Measurements from ENCODE around the gene TMEM108.
"Not testable (repeated sequence)": the region's sequence is repeated elsewhere in the genome, so short reads cannot be mapped to it uniquely, and the experiment has no call there.

TMEM108 gene

GRCh38 chr3:133038089-133038730 lies at the start of gene TMEM108:
Gene TMEM108 (plus strand): TSS chr3:133038391.
- Mint-ChIP-seq H3K27ac (no peak within 1 kb of the TSS), H3K4me3 (peak within 1 kb of the TSS; percentile 36), H3K36me3 (ENCODE audit: low read depth) (no peaks in the 10 kb centered on the region), H3K9me3 (no peaks in the 10 kb centered on the region), H3K27me3 (peaks cover 58% of the 10 kb centered on the region), H3K4me1 (ENCODE audit: low read depth) (peaks cover 4% of the 10 kb centered on the region)

DNA sequence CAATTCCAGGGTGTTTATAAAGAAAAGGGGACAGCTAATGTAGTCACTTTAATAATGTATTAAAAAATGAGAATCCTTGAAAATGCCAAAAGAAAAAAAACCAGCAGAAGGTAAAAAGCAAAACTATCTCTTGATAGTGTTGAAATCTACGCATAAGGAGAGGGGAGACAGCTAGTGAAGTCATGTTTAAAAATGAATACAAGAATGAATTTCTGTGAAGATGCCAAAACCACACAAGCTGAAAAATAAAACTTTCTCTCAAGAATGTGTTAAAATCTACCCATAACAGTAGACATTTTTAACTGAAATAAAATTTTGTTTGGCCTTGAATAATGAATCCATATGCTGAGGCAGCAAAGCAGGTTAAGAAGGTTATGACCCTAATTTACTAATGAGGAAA lies 42.2 kb upstream of the TMEM108 start:
- Mint-ChIP-seq H3K36me3 (ENCODE audit: low read depth) (no peaks in the 10 kb centered on the region), H3K9me3 (no peaks in the 10 kb centered on the region), H3K4me3 (no peak overlapping the region), H3K27ac (no peak overlapping the region), H3K4me1 (ENCODE audit: low read depth) (no peaks in the 10 kb centered on the region), H3K27me3 (no peaks in the 10 kb centered on the region)

GRCh38 chr3:132997404-132998185 lies 40.6 kb upstream of the TMEM108 start:
- no peaks in the 10 kb centered on the region for H3K27me3 Mint-ChIP-seq
- no peak overlapping the region for H3K4me3 Mint-ChIP-seq
- no peak overlapping the region for H3K27ac Mint-ChIP-seq
- no peaks in the 10 kb centered on the region for H3K4me1 Mint-ChIP-seq (ENCODE audit: low read depth)
- no peaks in the 10 kb centered on the region for H3K36me3 Mint-ChIP-seq (ENCODE audit: low read depth)
- H3K9me3 Mint-ChIP-seq: no peaks in the 10 kb centered on the region

DNA sequence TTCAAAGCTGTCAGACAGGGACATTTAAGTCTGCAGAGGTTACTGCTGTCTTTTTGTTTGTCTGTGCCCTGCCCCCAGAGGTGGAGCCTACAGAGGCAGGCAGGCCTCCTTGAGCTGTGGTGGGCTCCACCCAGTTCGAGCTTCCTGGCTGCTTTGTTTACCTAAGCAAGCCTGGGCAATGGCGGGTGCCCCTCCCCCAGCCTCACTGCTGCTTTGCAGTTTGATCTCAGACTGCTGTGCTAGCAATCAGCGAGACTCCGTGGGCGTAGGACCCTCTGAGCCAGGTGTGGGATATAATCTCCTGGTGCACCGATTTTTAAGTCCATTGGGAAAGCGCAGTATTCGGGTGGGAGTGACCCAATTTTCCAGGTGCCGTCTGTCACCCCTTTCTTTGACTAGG lies 33.2 kb upstream of the TMEM108 start:
- not testable (repeated sequence) for H3K4me3 Mint-ChIP-seq; H3K27ac Mint-ChIP-seq; H3K36me3 Mint-ChIP-seq (ENCODE audit: low read depth); H3K27me3 Mint-ChIP-seq; H3K9me3 Mint-ChIP-seq; H3K4me1 Mint-ChIP-seq (ENCODE audit: low read depth)

DNA sequence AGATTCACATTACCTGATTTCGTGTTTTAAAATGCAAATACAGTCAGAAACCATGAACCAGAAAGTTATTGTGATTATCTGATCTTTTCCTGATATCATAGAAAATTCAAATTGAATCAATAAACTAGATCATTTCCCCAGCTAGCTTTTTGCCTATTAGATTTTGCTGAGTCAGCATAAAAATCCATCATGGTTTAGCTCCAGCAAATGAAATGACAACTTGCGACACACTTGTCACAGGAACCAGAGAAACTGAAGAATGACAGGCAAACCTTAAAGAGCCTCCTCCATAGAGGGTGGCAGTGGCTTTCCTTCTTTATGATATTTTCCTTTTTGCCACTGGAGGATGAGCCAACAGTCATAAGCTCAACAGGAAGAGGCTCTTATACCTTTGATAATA lies 30.6 kb upstream of the TMEM108 start:
- no peak overlapping the region for H3K4me3 Mint-ChIP-seq
- peaks cover 11% of the 10 kb centered on the region for H3K27me3 Mint-ChIP-seq
- no peaks in the 10 kb centered on the region for H3K4me1 Mint-ChIP-seq (ENCODE audit: low read depth)
- peaks cover 17% of the 10 kb centered on the region for H3K9me3 Mint-ChIP-seq
- H3K27ac Mint-ChIP-seq: no peak overlapping the region
- peaks cover 3% of the 10 kb centered on the region for H3K36me3 Mint-ChIP-seq (ENCODE audit: low read depth)

- Mint-ChIP-seq H3K4me1 (ENCODE audit: low read depth) (no peaks in the 10 kb centered on the region), H3K4me3 (no peak overlapping the region), H3K27me3 (peaks cover 8% of the 10 kb centered on the region), H3K36me3 (ENCODE audit: low read depth) (peaks cover 3% of the 10 kb centered on the region), H3K9me3 (peaks cover 15% of the 10 kb centered on the region), H3K27ac (no peak overlapping the region)
These were observed 23.9 kb upstream of the TMEM108 start for GRCh38 chr3:133014325-133014724.

DNA sequence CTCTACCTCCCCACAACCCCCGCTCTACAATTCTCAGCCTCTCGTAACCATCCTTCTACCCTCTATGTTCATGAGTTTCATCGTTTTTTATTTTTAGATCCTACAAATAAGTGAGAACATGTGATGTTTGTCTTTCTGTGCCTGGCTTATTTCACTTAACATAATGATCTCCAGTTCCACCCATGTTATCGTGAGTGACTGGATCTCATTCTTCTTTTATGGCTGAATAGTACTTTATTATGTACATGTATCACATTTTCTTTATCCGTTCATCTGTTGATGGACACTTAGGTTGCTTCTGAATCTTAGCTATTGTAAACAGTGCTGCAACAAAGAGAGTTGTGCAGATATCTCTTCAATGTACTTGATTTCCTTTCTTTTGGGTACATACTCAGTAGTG lies 22.6 kb upstream of the TMEM108 start:
- H3K27me3 Mint-ChIP-seq; H3K36me3 Mint-ChIP-seq (ENCODE audit: low read depth); H3K9me3 Mint-ChIP-seq; H3K4me3 Mint-ChIP-seq; H3K4me1 Mint-ChIP-seq (ENCODE audit: low read depth); H3K27ac Mint-ChIP-seq: not testable (repeated sequence)

- peaks cover 3% of the 10 kb centered on the region for H3K36me3 Mint-ChIP-seq (ENCODE audit: low read depth)
These were observed 21.3 kb upstream of the TMEM108 start for GRCh38 chr3:133016838-133017309.

GRCh38 chr3:133018921-133019320 lies 19.3 kb upstream of the TMEM108 start:
- Mint-ChIP-seq H3K4me3 (no peak overlapping the region), H3K27me3 (peaks cover 3% of the 10 kb centered on the region), H3K27ac (no peak overlapping the region), H3K36me3 (ENCODE audit: low read depth) (no peaks in the 10 kb centered on the region), H3K9me3 (no peaks in the 10 kb centered on the region), H3K4me1 (ENCODE audit: low read depth) (no peaks in the 10 kb centered on the region)

More at GRCh38 chr3:133016838-133017309, 21.3 kb upstream of the TMEM108 start:
- H3K27ac Mint-ChIP-seq: no peak overlapping the region
- no peaks in the 10 kb centered on the region for H3K4me1 Mint-ChIP-seq (ENCODE audit: low read depth)
- peaks cover 5% of the 10 kb centered on the region for H3K9me3 Mint-ChIP-seq
- H3K4me3 Mint-ChIP-seq: no peak overlapping the region
- peaks cover 8% of the 10 kb centered on the region for H3K27me3 Mint-ChIP-seq

GRCh38 chr3:133021206-133021605 lies 17.0 kb upstream of the TMEM108 start:
- H3K4me3 Mint-ChIP-seq: no peak overlapping the region
- H3K27me3 Mint-ChIP-seq: peaks cover 3% of the 10 kb centered on the region
- no peaks in the 10 kb centered on the region for H3K4me1 Mint-ChIP-seq (ENCODE audit: low read depth)
- H3K27ac Mint-ChIP-seq: no peak overlapping the region
- no peaks in the 10 kb centered on the region for H3K9me3 Mint-ChIP-seq
- no peaks in the 10 kb centered on the region for H3K36me3 Mint-ChIP-seq (ENCODE audit: low read depth)

- H3K4me3 Mint-ChIP-seq: no peak overlapping the region
These were observed 14.8 kb upstream of the TMEM108 start for GRCh38 chr3:133023362-133023761.

GRCh38 chr3:133025546-133025945 lies 12.6 kb upstream of the TMEM108 start:
- no peaks in the 10 kb centered on the region for H3K4me1 Mint-ChIP-seq (ENCODE audit: low read depth)
- H3K9me3 Mint-ChIP-seq: no peaks in the 10 kb centered on the region
- H3K27ac Mint-ChIP-seq: no peak overlapping the region

More at GRCh38 chr3:133023362-133023761, 14.8 kb upstream of the TMEM108 start:
- no peaks in the 10 kb centered on the region for H3K4me1 Mint-ChIP-seq (ENCODE audit: low read depth)
- H3K9me3 Mint-ChIP-seq: no peaks in the 10 kb centered on the region
- no peaks in the 10 kb centered on the region for H3K36me3 Mint-ChIP-seq (ENCODE audit: low read depth)
- H3K27me3 Mint-ChIP-seq: peaks cover 1% of the 10 kb centered on the region
- no peak overlapping the region for H3K27ac Mint-ChIP-seq

GRCh38 chr3:133032301-133032700 lies 5.9 kb upstream of the TMEM108 start:
- Mint-ChIP-seq H3K36me3 (ENCODE audit: low read depth) (no peaks in the 10 kb centered on the region), H3K9me3 (no peaks in the 10 kb centered on the region), H3K4me1 (ENCODE audit: low read depth) (no peaks in the 10 kb centered on the region), H3K4me3 (no peak overlapping the region), H3K27ac (no peak overlapping the region), H3K27me3 (peaks cover 32% of the 10 kb centered on the region)

More at GRCh38 chr3:133025546-133025945, 12.6 kb upstream of the TMEM108 start:
- no peak overlapping the region for H3K4me3 Mint-ChIP-seq
- H3K36me3 Mint-ChIP-seq (ENCODE audit: low read depth): no peaks in the 10 kb centered on the region
- H3K27me3 Mint-ChIP-seq: peaks cover 4% of the 10 kb centered on the region

GRCh38 chr3:133037436-133037835 lies 755 bp upstream of the TMEM108 start:
- H3K36me3 Mint-ChIP-seq (ENCODE audit: low read depth): no peaks in the 10 kb centered on the region
- peaks cover 4% of the 10 kb centered on the region for H3K4me1 Mint-ChIP-seq (ENCODE audit: low read depth)
- peaks cover 58% of the 10 kb centered on the region for H3K27me3 Mint-ChIP-seq
- peak overlapping the region; percentile 36 for H3K4me3 Mint-ChIP-seq
- no peaks in the 10 kb centered on the region for H3K9me3 Mint-ChIP-seq
- no peak overlapping the region for H3K27ac Mint-ChIP-seq

- Mint-ChIP-seq H3K27me3 (peaks cover 56% of the 10 kb centered on the region), H3K27ac (no peak overlapping the region), H3K4me1 (ENCODE audit: low read depth) (peaks cover 4% of the 10 kb centered on the region), H3K9me3 (no peaks in the 10 kb centered on the region), H3K4me3 (peak overlapping the region; percentile 23), H3K36me3 (ENCODE audit: low read depth) (no peaks in the 10 kb centered on the region)
These were observed 662 bp downstream of the TMEM108 start for GRCh38 chr3:133038731-133039375.
